ENCODE data around the gene C21orf58.

The C21orf58 gene

DNA sequence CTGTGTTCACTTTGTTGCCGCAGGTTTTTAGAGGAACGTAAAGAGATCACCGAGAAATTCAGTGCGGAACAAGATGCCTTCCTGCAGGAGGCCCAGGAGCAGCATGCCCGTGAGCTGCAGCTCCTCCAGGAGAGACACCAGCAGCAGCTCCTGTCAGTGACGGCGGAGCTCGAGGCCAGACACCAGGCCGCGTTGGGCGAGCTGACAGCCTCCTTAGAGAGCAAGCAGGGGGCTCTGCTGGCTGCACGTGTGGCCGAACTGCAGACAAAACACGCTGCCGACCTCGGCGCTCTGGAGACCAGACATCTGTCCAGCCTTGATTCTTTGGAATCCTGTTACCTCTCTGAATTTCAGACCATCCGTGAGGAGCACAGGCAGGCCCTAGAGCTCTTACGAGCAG, 42.9 kb upstream of the C21orf58 start:
- no peak overlapping the region for H3K4me3 ChIP-seq (ENCODE audit: low read depth, low read length)
- no peak for TF ChIP-seq CTCF (IDR thresholded peaks at IDR 0.05; ENCODE audit: low read depth, low read length)

- no peak for TF ChIP-seq CTCF (IDR thresholded peaks at IDR 0.05; ENCODE audit: low read depth, low read length)
- H3K4me3 ChIP-seq (ENCODE audit: low read depth, low read length) = no peak overlapping the region
Measured at GRCh38 chr21:46366091-46366490, 42.4 kb upstream of the C21orf58 start.

DNA sequence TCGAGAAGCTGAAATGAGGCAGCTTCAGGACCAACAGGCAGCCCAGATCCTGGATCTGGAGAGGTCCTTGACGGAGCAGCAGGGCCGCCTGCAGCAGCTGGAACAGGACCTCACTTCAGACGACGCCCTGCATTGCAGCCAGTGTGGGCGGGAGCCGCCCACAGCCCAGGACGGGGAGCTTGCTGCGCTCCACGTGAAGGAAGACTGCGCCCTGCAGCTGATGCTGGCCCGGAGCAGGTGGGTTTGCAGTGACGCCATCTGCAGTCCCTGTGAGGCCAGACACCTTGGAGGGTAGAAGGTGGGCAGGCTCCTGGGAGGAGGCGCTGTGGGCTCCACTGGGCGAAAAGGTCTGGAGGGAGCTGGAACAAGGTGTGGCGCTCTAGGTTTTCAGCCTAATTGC, 40.0 kb upstream of the C21orf58 start:
- TF ChIP-seq CTCF (IDR thresholded peaks at IDR 0.05; ENCODE audit: low read depth, low read length) = no peak

DNA sequence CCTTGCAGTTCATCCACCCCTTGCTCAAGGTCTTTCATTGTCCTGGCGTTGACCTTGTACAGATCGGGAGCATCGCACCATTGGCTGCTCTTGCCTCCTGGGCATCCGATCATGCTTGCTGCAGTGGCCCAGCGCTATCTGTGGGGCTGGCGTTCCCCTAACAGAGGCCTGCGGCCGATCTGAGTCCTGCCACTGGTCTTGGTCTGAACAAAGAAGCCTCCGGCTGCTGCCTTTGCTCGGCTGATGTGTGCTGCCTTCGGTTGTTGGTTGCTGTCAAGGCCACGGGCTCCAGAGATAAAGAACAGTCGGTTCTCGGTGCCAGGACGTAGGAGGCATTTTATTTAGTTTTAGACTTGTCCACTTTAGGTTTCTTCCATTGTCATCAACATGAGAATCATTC, 39.3 kb upstream of the C21orf58 start:
- H3K4me3 ChIP-seq (ENCODE audit: low read depth, low read length) = no peak overlapping the region
- no peak for TF ChIP-seq CTCF (IDR thresholded peaks at IDR 0.05; ENCODE audit: low read depth, low read length)

More for the DNA sequence above, 40.0 kb upstream of the C21orf58 start:
- H3K4me3 ChIP-seq (ENCODE audit: low read depth, low read length) = no peak overlapping the region

GRCh38 chr21:46361935-46362334, 38.3 kb upstream of the C21orf58 start:
- no peak for TF ChIP-seq CTCF (IDR thresholded peaks at IDR 0.05; ENCODE audit: low read depth, low read length)
- H3K4me3 ChIP-seq (ENCODE audit: low read depth, low read length) = no peak overlapping the region

DNA sequence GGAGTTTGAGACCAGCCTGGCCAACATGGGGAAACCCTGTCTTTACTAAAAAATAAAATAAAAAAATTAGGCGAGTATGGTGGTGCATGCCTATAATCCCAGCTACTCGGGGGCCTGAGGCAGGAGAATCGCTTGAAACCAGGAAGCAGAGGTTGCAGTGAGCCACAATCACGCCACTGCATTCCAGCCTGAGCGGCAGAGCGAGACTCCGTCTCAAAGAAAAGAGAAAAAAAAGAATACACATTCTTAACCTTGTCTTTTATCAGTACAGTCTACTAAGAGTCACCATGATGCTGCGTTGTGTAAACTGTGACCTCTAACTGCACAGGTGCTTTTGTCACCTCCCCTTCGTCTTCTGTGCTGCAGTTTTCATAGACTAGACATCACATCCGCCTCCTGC, 37.5 kb upstream of the C21orf58 start:
- TF ChIP-seq CTCF (IDR thresholded peaks at IDR 0.05; ENCODE audit: low read depth, low read length) = no peak

DNA sequence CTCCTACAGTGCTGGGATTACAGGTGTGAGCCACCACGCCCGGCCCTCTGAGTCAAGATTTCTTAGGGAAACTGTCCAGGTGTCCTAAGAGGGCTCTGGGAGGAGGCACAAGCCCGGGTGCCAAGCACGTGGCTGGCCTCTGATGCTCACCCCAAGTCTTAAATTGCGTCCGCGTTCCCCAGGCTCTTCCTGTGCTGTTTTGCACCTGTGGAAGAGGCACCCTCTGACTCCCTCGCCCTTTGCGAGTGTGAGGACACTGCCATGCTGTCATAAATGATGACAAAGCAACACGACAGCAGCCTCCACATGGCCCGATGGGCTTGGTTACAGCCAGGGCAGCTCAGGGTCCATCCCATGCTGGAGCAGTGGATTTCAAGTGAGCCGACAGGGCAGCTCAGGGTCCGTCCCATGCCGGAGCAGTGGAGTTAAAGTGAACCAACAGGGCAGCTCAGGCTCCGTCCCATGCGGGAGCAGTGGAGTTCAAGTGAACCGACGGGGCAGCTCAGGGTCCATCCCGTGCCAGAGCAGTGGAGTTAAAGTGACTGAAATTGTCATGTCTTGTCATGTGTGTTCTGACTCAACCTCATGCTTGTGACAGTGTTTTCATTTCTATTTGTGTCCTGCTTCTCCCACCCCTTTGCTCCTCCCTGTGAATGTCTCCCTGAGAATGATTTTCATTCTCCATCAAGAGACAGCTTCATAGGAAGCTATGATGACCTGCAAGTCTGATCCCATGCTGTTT, 34.2 kb upstream of the C21orf58 start:
- no peak overlapping the region for H3K4me3 ChIP-seq (ENCODE audit: low read depth, low read length)

More for the DNA sequence above, 37.5 kb upstream of the C21orf58 start:
- no peak overlapping the region for H3K4me3 ChIP-seq (ENCODE audit: low read depth, low read length)

More for the DNA sequence above, 34.2 kb upstream of the C21orf58 start:
- TF ChIP-seq CTCF (IDR thresholded peaks at IDR 0.05; ENCODE audit: low read depth, low read length) = no peak

Data from WI38 (cell line).